ENCODE measurements around the gene C2orf92.

C2orf92 gene

GRCh38 chr2:97745474-97746174 is 76.1 kb downstream of the C2orf92 start:
- DNase-seq (ENCODE audit: low read depth): no peak

GRCh38 chr2:97747285-97747684 is 77.8 kb downstream of the C2orf92 start:
- no peak for DNase-seq (ENCODE audit: low read depth)

DNA sequence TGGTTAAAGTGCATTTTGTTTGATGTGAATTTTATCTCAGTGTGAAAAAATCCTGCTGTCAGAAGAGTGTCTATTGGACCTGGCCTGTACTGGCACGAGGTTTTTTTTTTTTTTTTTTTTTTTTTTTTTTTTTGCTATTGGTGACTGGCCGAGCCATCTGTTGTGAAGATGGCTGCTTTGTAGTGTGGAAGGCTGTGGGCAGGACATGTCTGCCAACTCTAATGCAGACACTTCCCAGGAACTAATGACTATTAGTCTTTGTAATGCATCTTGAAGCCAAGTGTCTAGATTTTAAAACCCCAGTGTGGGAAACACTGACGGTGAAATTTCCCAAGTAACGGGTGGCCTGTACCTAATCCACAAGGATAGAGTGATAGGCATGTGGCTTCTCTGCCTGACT is 78.2 kb downstream of the C2orf92 start:
- DNase-seq (ENCODE audit: low read depth): no peak

GRCh38 chr2:97749581-97749980 is 80.1 kb downstream of the C2orf92 start:
- DNase-seq (ENCODE audit: low read depth): no peak

DNA sequence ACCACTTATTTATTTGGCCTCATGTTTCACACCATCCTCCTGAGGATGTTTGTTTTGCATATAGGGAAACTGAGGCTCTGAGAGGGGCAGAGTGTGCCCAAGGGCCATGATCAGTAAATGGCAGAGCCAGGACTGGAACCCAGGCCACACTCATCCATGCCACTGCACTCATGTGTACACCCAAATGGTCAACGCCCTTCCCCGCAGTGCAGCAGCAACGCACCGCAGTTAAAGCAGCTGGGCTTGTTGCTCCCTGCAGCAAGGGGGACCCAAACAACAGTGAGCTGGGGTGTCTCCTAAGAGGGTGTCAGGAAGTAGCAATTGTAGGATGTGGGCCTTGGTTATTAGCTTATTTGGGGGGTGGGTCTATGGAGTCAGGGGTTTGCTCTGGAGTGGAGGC is 80.5 kb downstream of the C2orf92 start:
- no peak for DNase-seq (ENCODE audit: low read depth)

DNA sequence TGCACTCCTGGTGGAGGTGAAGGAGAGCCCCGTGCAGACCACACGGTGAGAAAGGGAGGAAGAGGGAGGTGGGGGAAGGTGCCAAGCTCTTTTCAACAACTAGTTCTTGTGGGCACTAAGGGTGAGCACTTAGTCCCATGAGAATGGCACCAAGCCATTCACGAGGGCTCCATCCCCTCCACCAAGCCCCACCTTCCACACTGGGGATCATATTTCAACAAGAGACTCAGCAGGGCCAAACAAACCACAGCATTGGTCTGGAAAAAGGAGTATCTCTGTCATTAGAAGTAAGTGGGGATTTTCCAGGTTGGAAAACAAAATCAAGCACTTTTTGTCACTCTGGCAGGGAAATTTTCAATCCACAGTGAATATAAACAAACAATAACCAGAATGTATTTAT is 82.2 kb downstream of the C2orf92 start:
- no peak for DNase-seq (ENCODE audit: low read depth)
